ENCODE results near the gene RGS6.

DNA sequence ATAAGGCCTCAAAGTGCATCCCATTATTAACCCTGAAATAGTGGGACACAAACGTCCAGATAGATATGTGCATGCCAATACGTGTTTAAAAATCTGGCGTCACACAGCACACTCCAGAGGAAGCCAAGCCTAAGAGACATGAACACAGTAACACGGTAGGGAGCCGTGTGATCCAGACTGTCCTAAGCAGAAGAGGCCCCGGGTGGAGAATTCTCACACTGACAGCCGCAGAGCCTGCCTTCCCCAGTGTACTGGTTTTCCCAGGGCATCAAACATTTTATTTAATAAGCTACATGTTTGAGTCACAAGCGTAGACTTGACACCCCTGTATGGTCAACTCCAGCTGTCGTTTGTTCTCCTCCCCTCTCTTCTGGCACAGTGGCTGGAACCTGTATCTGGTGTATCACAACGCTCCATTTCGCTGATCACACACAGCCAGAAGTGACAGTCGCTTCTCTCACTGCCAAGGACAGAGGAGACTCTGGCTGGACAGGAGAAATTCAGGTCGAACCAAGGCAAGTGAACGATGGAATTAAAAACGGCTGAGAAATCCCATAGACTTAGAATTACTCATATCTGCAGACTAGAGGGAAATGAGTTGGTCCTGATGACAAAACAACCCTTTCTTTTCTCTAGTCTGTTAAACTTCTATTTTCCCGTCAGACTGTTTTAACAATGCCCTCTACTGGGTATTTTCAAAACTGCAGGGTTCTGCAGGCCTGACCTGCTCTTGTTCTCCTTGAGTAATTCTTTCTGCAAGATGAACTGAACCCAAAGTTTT is 359.9 kb downstream of the RGS6 start:
- TF ChIP-seq GATA2 (IDR thresholded peaks at IDR 0.05; ENCODE audit: low read depth, low read length) (no peak), GATA3 (IDR thresholded peaks at IDR 0.05; ENCODE audit: low read depth, low read length) (no peak)
